HepG2 (cell line): Measurements from ENCODE around the gene IRAK3. TPM values are rescaled to one million over a fixed set of nuclear protein-coding genes. Genes with fewer than 3 reads are reported as not detected.

ENCODE experiments used
- ATAC-seq: fragments of 200-7000 bp; cut with Tn5 transposase; 3 replicates; pipeline ENCODE4 v1.9.1; 2020; ENCODE audit warnings: mild to moderate bottlenecking, moderate library complexity
- BruUV-seq: library from RNA; stranded (reverse); fragments of 400-500 nt; replicated peaks from 2 replicates; lab custom pipeline; 2021; lab: Mats Ljungman, UMichigan
- CTCF ChIA-PET: fragments of 300-600 bp; formaldehyde crosslinking; extraction: SDS; loops from one replicate; lab custom pipeline; 2021; ENCODE audit warnings: low total read pairs, inconsistent platforms, low intra/inter-chr PET ratio; lab: Yijun Ruan, JAX
- POLR2A ChIA-PET: fragments of 350-600 bp; sonication (Branson Sonifier 250); formaldehyde crosslinking; loops from one replicate; lab custom pipeline; 2020; ENCODE audit warnings: antibody characterized with exemption, inconsistent platforms; lab: Yijun Ruan, JAX
- DNase-seq: peaks from one replicate; pipeline ENCODE4 v3.0.0-alpha.2; 2015; ENCODE audit warnings: low spot score
- FAIRE-seq: peaks from 3 replicates; lab custom pipeline; 2011; peaks lifted over from hg19 to GRCh38; lab: Jason Lieb, UNC
- H2AFZ ChIP-seq: one replicate; pipeline ENCODE4 v1.6.1; 2011; ENCODE audit warnings: low read length, inconsistent platforms
- H3K27ac ChIP-seq: fragments of 300-600 bp; 3 replicates; pipeline ENCODE4 v1.8.0; 2011; ENCODE audit warnings: mixed run types, mild to moderate bottlenecking, mixed read lengths, low read length, inconsistent platforms; ENCODE audit not compliant: insufficient read depth; ENCODE audit errors: extremely low read length
- H3K27me3 ChIP-seq, 2 experiments: fragments of 200-600 bp in 1 of 2; 2 replicates in 1 of 2; 3 replicates in 1 of 2; pipeline versions ENCODE4 v1.6.0 to v1.8.0; 2011; ENCODE audit warnings: low read length in 2 of 2, mild to moderate bottlenecking in 2 of 2, moderate library complexity in 2 of 2, inconsistent platforms in 1 of 2; ENCODE audit not compliant: insufficient read depth in 2 of 2, control insufficient read depth in 1 of 2
- H3K36me3 ChIP-seq, 2 experiments: fragments of 200-600 bp in 1 of 2; replicated peaks in 1 of 2; 2 replicates in 1 of 2; 3 replicates in 1 of 2; pipeline versions ENCODE4 v1.5.1 to v1.8.0; 2011; ENCODE audit warnings: low read length in 2 of 2, inconsistent platforms in 1 of 2; ENCODE audit not compliant: insufficient read depth in 2 of 2, control insufficient read depth in 1 of 2
- H3K4me1 ChIP-seq: 2 replicates; pipeline ENCODE4 v1.5.1; 2012; ENCODE audit warnings: low read length, inconsistent platforms; ENCODE audit not compliant: insufficient read depth
- H3K4me2 ChIP-seq: 2 replicates; pipeline ENCODE4 v1.6.0; 2011; ENCODE audit warnings: low read depth, low read length, inconsistent platforms
- H3K4me3 ChIP-seq, 3 experiments: fragments of 200-600 bp in 1 of 3; sonication (generic), shearing (Covaris generic) in 1 of 3; replicated peaks in 1 of 3; 2 replicates each; pipeline ENCODE4 v1.5.1; 2011 to 2016; ENCODE audit warnings: low read length in 3 of 3, inconsistent platforms in 2 of 3, low read depth in 2 of 3, mild to moderate bottlenecking in 2 of 3, control low read depth in 1 of 3, mixed read lengths in 1 of 3; ENCODE audit not compliant: insufficient read depth in 1 of 3
- H3K79me2 ChIP-seq: one replicate; pipeline ENCODE4 v1.6.1; 2011; ENCODE audit warnings: low read length, inconsistent platforms; ENCODE audit not compliant: insufficient read depth
- H3K9ac ChIP-seq: 2 replicates; pipeline ENCODE4 v1.6.0; 2011; ENCODE audit warnings: mild to moderate bottlenecking, low read depth, low read length, inconsistent platforms; ENCODE audit not compliant: insufficient read depth
- H3K9me3 ChIP-seq: 2 replicates; pipeline ENCODE4 v1.5.1; 2012; ENCODE audit warnings: mild to moderate bottlenecking, low read length
- H4K20me1 ChIP-seq: 2 replicates; pipeline ENCODE4 v1.6.0; 2011; ENCODE audit warnings: inconsistent platforms, mild to moderate bottlenecking, low read length, moderate library complexity; ENCODE audit not compliant: insufficient read depth
- BORCS8-MEF2B ChIP-seq: sonication (generic); formaldehyde crosslinking; IDR thresholded peaks from 2 replicates; pipeline ENCODE4 v1.8.0; 2022; ENCODE audit warnings: mild to moderate bottlenecking, missing genetic modification reagents
- ESRRA ChIP-seq: sonication (generic); formaldehyde crosslinking; IDR thresholded peaks from 2 replicates; pipeline ENCODE4 v1.5.1; 2020; ENCODE audit warnings: mild to moderate bottlenecking, low read depth, missing genetic modification reagents
- FOXA1 ChIP-seq, 2 experiments: fragments of 450-650 bp in 1 of 2; sonication (generic) in 1 of 2; formaldehyde crosslinking in 1 of 2; IDR thresholded peaks; 2 replicates each; pipeline versions ENCODE4 v1.4.0 to v1.6.1; 2016 to 2020; ENCODE audit warnings: missing genetic modification reagents in 1 of 2
- HOXA9 ChIP-seq: sonication (generic); formaldehyde crosslinking; IDR thresholded peaks from 2 replicates; pipeline ENCODE4 v1.8.1; 2022; ENCODE audit warnings: missing genetic modification reagents, mild to moderate bottlenecking, moderate library complexity, borderline replicate concordance
- IKZF1 ChIP-seq: fragments of 450-650 bp; IDR thresholded peaks from 2 replicates; pipeline ENCODE4 v1.7.1; 2016
- MED8 ChIP-seq: sonication (generic); formaldehyde crosslinking; IDR thresholded peaks from 2 replicates; pipeline ENCODE4 v1.8.1; 2023; ENCODE audit warnings: mild to moderate bottlenecking, missing genetic modification reagents; ENCODE audit not compliant: insufficient replicate concordance
- RXRA ChIP-seq: sonication (generic); formaldehyde crosslinking; IDR thresholded peaks from 2 replicates; pipeline ENCODE4 v1.5.1; 2020; ENCODE audit warnings: missing genetic modification reagents
- SIX4 ChIP-seq: sonication (generic); formaldehyde crosslinking; IDR thresholded peaks from 2 replicates; pipeline ENCODE4 v1.4.0; 2020; ENCODE audit warnings: missing genetic modification reagents
- TBL1XR1 ChIP-seq: fragments of 150-350 bp; IDR thresholded peaks from 2 replicates; pipeline ENCODE4 v1.6.1; 2014; ENCODE audit warnings: borderline replicate concordance, low read length; ENCODE audit not compliant: partially characterized antibody
- TCF7 ChIP-seq: sonication (generic); IDR thresholded peaks from 2 replicates; pipeline ENCODE4 v1.6.1; 2016; ENCODE audit warnings: antibody characterized with exemption, low read depth
- TOPORS ChIP-seq: sonication (generic); formaldehyde crosslinking; IDR thresholded peaks from 2 replicates; pipeline ENCODE4 v1.8.0; 2023; ENCODE audit warnings: mild to moderate bottlenecking, missing genetic modification reagents
- ZNF589 ChIP-seq: sonication (generic); formaldehyde crosslinking; conservative IDR thresholded peaks from 2 replicates; pipeline ENCODE4 v1.8.0; 2022; ENCODE audit warnings: mild to moderate bottlenecking, moderate library complexity, missing genetic modification reagents
- ZNF660 ChIP-seq: sonication (generic); formaldehyde crosslinking; IDR thresholded peaks from 2 replicates; pipeline ENCODE4 v1.5.1; 2020; ENCODE audit warnings: mild to moderate bottlenecking, low read depth, missing genetic modification reagents, borderline replicate concordance
- in situ Hi-C: cut with HindIII; loops from 2 replicates; pipeline ENCODE4 v1.10.0; 2017; ENCODE audit warnings: low pct_unique_long_range_greater_than_20kb; ENCODE audit not compliant: extremely low pct_ligation_motif_present
- intact Hi-C: fragments of 100-400 bp; cut with micrococcal nuclease; formaldehyde crosslinking; loops from one replicate; pipeline ENCODE4 v1.10.0; 2022; ENCODE audit not compliant: unreplicated experiment
- polyA plus RNA-seq, 8 experiments: library from polyadenylated mRNA; depleted of rRNA in 3 of 8; stranded (reverse) in 7 of 8; unstranded in 1 of 8; fragments of >200 nt; fragmentation: Illumina TruSeq in 4 of 8; extraction: Trizol in 4 of 8; gene quantifications; 2 replicates each; pipeline versions ENCODE4 v1.2.1 to v1.2.3, GENCODE V29; 2011 to 2016; ENCODE audit warnings: low read depth in 4 of 8, missing spikeins in 1 of 8, mixed read lengths in 1 of 8; ENCODE audit not compliant: insufficient read depth in 1 of 8
- total RNA-seq, 5 experiments: library from RNA; depleted of rRNA; stranded (reverse); fragments of >200 nt; fragmentation: Illumina TruSeq; extraction: Trizol; gene quantifications; 2 replicates each; pipeline ENCODE4 v1.2.3, GENCODE V29; 2016; ENCODE audit warnings: low read depth in 1 of 5
- TF ChIP-seq, protein P1 (sequence below): sonication (generic); formaldehyde crosslinking; IDR thresholded peaks from 2 replicates; pipeline ENCODE4 v1.4.0; 2020; ENCODE audit warnings: missing genetic modification reagents, borderline replicate concordance
- TF ChIP-seq, protein P2 (sequence below): IDR thresholded peaks from 2 replicates; pipeline ENCODE4 v1.6.1; 2016; ENCODE audit warnings: low read depth, borderline replicate concordance
- TF ChIP-seq, protein P3 (sequence below): sonication (generic); formaldehyde crosslinking; IDR thresholded peaks from 2 replicates; pipeline ENCODE4 v1.5.0; 2020; ENCODE audit warnings: missing genetic modification reagents
- TF ChIP-seq, protein P4 (sequence below): fragments of 450-650 bp; IDR thresholded peaks from 2 replicates; pipeline ENCODE4 v1.6.1; 2017

The IRAK3 gene
- total and polyA plus RNA-seq, 2 of the 13 experiments (the other 11 are each of a cell fraction or from before 2014, with no cell fraction given), result 0.01 TPM; not detected in 1

DNA sequence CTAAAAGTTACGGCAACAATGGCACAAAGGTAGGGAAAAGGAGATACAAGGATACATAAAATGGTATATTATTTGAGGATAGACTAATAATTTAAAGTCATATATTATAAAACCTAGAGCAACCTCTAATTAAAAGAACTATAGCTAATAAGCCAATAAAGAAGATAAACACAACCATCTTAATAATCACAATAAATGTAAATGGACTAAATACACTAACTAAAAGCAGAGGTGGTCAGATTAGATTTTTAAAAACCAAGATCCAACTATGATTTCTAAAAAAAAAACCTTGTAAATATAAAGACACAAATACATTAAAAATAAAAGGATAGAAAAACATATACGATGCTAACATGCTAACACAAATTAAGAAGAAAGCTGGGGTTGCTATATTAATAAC lies 47.7 kb upstream of the IRAK3 start (continued):
- TF ChIP-seq, protein P1, sequence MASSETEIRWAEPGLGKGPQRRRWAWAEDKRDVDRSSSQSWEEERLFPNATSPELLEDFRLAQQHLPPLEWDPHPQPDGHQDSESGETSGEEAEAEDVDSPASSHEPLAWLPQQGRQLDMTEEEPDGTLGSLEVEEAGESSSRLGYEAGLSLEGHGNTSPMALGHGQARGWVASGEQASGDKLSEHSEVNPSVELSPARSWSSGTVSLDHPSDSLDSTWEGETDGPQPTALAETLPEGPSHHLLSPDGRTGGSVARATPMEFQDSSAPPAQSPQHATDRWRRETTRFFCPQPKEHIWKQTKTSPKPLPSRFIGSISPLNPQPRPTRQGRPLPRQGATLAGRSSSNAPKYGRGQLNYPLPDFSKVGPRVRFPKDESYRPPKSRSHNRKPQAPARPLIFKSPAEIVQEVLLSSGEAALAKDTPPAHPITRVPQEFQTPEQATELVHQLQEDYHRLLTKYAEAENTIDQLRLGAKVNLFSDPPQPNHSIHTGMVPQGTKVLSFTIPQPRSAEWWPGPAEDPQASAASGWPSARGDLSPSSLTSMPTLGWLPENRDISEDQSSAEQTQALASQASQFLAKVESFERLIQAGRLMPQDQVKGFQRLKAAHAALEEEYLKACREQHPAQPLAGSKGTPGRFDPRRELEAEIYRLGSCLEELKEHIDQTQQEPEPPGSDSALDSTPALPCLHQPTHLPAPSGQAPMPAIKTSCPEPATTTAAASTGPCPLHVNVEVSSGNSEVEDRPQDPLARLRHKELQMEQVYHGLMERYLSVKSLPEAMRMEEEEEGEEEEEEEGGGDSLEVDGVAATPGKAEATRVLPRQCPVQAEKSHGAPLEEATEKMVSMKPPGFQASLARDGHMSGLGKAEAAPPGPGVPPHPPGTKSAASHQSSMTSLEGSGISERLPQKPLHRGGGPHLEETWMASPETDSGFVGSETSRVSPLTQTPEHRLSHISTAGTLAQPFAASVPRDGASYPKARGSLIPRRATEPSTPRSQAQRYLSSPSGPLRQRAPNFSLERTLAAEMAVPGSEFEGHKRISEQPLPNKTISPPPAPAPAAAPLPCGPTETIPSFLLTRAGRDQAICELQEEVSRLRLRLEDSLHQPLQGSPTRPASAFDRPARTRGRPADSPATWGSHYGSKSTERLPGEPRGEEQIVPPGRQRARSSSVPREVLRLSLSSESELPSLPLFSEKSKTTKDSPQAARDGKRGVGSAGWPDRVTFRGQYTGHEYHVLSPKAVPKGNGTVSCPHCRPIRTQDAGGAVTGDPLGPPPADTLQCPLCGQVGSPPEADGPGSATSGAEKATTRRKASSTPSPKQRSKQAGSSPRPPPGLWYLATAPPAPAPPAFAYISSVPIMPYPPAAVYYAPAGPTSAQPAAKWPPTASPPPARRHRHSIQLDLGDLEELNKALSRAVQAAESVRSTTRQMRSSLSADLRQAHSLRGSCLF (CRISPR knock-in tag), result no peak
- TF ChIP-seq, protein P2, sequence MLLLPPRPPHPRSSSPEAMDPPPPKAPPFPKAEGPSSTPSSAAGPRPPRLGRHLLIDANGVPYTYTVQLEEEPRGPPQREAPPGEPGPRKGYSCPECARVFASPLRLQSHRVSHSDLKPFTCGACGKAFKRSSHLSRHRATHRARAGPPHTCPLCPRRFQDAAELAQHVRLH (CRISPR knock-in tag), result no peak
- TF ChIP-seq BORCS8-MEF2B (CRISPR knock-in tag) (no peak), MED8 (CRISPR knock-in tag) (no peak)
- TF ChIP-seq, all 625 proteins: peak for 0

DNA sequence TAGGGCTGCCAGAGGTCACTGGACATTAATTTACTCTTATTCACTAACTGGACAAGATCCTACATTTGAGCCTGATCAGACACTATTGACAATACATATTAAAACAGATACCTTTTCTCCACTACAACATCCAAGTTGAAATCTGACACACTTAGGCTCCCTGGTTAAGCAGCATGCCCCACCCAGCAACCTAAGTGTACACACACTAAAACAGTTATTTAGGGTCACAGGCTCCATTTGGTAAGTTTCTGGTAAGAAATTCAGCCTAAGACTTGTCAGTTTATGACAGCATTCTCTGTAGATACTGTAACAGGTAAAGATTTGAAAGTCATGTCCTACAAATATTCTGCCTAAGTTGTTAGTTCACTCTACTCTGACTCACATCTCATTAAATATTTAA lies 46.2 kb upstream of the IRAK3 start:
- H3K79me2 ChIP-seq, result no peaks in the 10 kb centered on the region
- peaks cover 2 to 8% of the 10 kb centered on the region in 2 experiments; a peak in 2 of 5 replicates for H3K36me3 ChIP-seq
- ATAC-seq (no peak), FAIRE-seq (no peak), DNase-seq (no peak)
- peaks cover 10% of the 10 kb centered on the region for H3K9me3 ChIP-seq
- H3K4me1 ChIP-seq, result peaks cover 7% of the 10 kb centered on the region; the same call in 1 of the 2 replicates
- H2AFZ ChIP-seq, result no peak overlapping the region
- intact Hi-C loops, result no loop called here
- no peaks in the 10 kb centered on the region for H3K27me3 ChIP-seq
- no peak overlapping the region for H3K27ac ChIP-seq
- BruUV-seq, result no TSS peak
- ChIA-PET POLR2A (no interaction called here), CTCF (no interaction called here)
- in situ Hi-C loops, result loop anchor here (10.0 kb wide), 1 partner anchor 262 kb away; no protein-coding TSS in a partner anchor
- H3K4me3 ChIP-seq, result no peak overlapping the region
- H4K20me1 ChIP-seq, result no peaks in the 10 kb centered on the region
- no peak overlapping the region for H3K4me2 ChIP-seq
- no peak overlapping the region for H3K9ac ChIP-seq
- no peak for TF ChIP-seq FOXA1 (IDR thresholded peaks at IDR 0.05)
- TF ChIP-seq FOXA1 (CRISPR knock-in tag; IDR thresholded peaks at IDR 0.05), result no peak
- no peak for TF ChIP-seq HOXA9
- TF ChIP-seq, protein P3, sequence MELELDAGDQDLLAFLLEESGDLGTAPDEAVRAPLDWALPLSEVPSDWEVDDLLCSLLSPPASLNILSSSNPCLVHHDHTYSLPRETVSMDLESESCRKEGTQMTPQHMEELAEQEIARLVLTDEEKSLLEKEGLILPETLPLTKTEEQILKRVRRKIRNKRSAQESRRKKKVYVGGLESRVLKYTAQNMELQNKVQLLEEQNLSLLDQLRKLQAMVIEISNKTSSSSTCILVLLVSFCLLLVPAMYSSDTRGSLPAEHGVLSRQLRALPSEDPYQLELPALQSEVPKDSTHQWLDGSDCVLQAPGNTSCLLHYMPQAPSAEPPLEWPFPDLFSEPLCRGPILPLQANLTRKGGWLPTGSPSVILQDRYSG (CRISPR knock-in tag), result no peak
- no peak for TF ChIP-seq TOPORS (CRISPR knock-in tag)
- TF ChIP-seq, protein P4, sequence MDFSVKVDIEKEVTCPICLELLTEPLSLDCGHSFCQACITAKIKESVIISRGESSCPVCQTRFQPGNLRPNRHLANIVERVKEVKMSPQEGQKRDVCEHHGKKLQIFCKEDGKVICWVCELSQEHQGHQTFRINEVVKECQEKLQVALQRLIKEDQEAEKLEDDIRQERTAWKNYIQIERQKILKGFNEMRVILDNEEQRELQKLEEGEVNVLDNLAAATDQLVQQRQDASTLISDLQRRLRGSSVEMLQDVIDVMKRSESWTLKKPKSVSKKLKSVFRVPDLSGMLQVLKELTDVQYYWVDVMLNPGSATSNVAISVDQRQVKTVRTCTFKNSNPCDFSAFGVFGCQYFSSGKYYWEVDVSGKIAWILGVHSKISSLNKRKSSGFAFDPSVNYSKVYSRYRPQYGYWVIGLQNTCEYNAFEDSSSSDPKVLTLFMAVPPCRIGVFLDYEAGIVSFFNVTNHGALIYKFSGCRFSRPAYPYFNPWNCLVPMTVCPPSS, result no peak
- no peak for TF ChIP-seq TBL1XR1
- TF ChIP-seq TCF7, result no peak
- no peak for TF ChIP-seq ZNF589 (CRISPR knock-in tag)
- TF ChIP-seq IKZF1, result no peak
- TF ChIP-seq ESRRA, result no peak
- TF ChIP-seq ZNF660 (CRISPR knock-in tag), result no peak
- no peak for TF ChIP-seq RXRA (CRISPR knock-in tag)
- TF ChIP-seq SIX4 (CRISPR knock-in tag), result no peak
